ENCODE measurements around the gene USP33. TPM values are rescaled to one million over a fixed set of nuclear protein-coding genes. Genes with fewer than 3 reads are reported as not detected.

The USP33 gene
- total and polyA plus RNA-seq, 10 of the 15 experiments (the other 5 are each of a cell fraction or from before 2014, with no cell fraction given) = 13.1 to 49.9 (median 32.2) TPM

DNA sequence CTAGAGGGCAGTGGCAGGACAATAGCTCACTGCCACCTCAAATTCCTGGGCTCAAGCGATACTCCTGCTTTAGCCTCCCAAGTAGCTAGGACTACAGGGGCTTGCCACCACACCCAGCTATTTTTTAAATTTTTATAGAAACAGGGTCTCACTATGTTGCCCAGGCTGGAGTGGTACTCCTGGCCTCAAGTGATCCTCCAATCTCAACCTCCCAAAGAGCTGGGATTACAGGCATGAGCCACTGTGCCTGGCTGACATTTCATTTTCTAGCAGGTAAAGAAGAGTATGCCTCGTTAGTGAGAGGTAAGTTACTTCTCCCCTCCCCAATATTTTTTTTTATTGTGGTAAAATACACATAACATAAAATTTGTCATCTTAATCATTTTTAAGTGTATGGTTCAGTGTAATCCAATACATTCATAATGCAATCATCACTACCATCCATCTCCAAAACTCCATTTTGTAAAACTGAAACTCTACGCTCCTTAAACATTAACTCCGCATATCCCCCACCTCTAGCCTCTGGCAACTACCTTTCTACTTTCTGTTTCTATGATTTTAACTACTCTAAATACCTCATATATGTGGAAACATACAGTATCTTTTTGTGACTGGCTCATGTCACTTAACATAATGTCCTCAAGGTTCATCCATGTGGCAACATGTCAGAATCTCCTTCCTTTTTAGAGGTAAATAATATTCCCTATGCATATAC lies 99.6 kb downstream of the USP33 start:
- intact Hi-C loops (cut with micrococcal nuclease; ENCODE audit: unreplicated experiment) = no loop called here
- CTCF ChIA-PET = interaction anchor here (0.6 to 1.0 kb wide), 2 partner anchors 9 to 466 kb away, joined by 3 read pairs; no protein-coding TSS in a partner anchor
- BruUV-seq (replicated peaks) = no TSS peak

More for the DNA sequence above, 99.6 kb downstream of the USP33 start:
- Histone ChIP-seq H3K27me3 (replicated peaks in 1 of 2; ENCODE audit: control insufficient read depth in 2 of 2, insufficient read depth in 2 of 2, low read length in 1 of 2) (no peaks in the 10 kb centered on the region), H3K36me3 (ENCODE audit: control insufficient read depth in 2 of 2, insufficient read depth in 2 of 2, low read length in 1 of 2) (no peaks in the 10 kb centered on the region; a peak in 2 of 4 replicates), H3K4me2 (ENCODE audit: control insufficient read depth, insufficient read depth) (no peak overlapping the region), H2AFZ (ENCODE audit: control insufficient read depth, low read depth, low read length) (no peak overlapping the region), H3K9ac (ENCODE audit: control insufficient read depth, insufficient read depth, low read length) (no peak overlapping the region), H3K9me3 (replicated peaks; ENCODE audit: control insufficient read depth, insufficient read depth, low read length) (no peaks in the 10 kb centered on the region), H4K20me1 (ENCODE audit: control insufficient read depth, insufficient read depth) (0 out of 2 replicates have a peak, but pooled peaks cover 4% of the 10 kb centered on the region), H3K4me1 (ENCODE audit: control insufficient read depth, insufficient read depth, low read length) (no peaks in the 10 kb centered on the region), H3K79me2 (ENCODE audit: control insufficient read depth, insufficient read depth, low read length) (peaks cover 56% of the 10 kb centered on the region), H3K27ac (ENCODE audit: control insufficient read depth, insufficient read depth) (no peak overlapping the region), H3K4me3 (no peak overlapping the region)
- DNase-seq (ENCODE audit: low read depth, low spot score) (no peak), FAIRE-seq (no peak), ATAC-seq (no peak)
- TF ChIP-seq NFYB (IDR thresholded peaks at IDR 0.05; ENCODE audit: insufficient read depth, low read depth, low read length) (no peak), PRDM15 (CRISPR knock-in tag; IDR thresholded peaks at IDR 0.05) (no peak), RFX5 (IDR thresholded peaks at IDR 0.05; ENCODE audit: low read depth, low read length) (no peak), ZNF217 (IDR thresholded peaks at IDR 0.05) (no peak), CREB1 (IDR thresholded peaks at IDR 0.05; ENCODE audit: low read depth) (no peak), CHD2 (IDR thresholded peaks at IDR 0.05; ENCODE audit: borderline replicate concordance, low read depth, low read length) (no peak), ZBED1 (IDR thresholded peaks at IDR 0.05; ENCODE audit: borderline replicate concordance) (no peak), SMAD1 (IDR thresholded peaks at IDR 0.05; ENCODE audit: low read depth, partially characterized antibody) (no peak), SREBF1 (IDR thresholded peaks at IDR 0.05; ENCODE audit: low read length) (no peak)
- TF ChIP-seq, protein P1, sequence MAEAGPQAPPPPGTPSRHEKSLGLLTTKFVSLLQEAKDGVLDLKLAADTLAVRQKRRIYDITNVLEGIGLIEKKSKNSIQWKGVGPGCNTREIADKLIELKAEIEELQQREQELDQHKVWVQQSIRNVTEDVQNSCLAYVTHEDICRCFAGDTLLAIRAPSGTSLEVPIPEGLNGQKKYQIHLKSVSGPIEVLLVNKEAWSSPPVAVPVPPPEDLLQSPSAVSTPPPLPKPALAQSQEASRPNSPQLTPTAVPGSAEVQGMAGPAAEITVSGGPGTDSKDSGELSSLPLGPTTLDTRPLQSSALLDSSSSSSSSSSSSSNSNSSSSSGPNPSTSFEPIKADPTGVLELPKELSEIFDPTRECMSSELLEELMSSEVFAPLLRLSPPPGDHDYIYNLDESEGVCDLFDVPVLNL (IDR thresholded peaks at IDR 0.05; ENCODE audit: low read depth, low read length) = no peak
- ChIA-PET SMC1A (ENCODE audit: uncharacterized antibody, unreplicated experiment) (interaction anchor here (1.3 to 2.1 kb wide), 3 partner anchors 8 to 12 kb away, joined by 3 to 6 read pairs (median 4); no protein-coding TSS in a partner anchor), POLR2A (interaction anchor here (1.0 kb wide), 1 partner anchor 12 kb away, joined by 7 read pairs; no protein-coding TSS in a partner anchor), RAD21 (ENCODE audit: unreplicated experiment) (no interaction called here)
- in situ Hi-C loops (cut with MboI) = no loop called here
- 75% methylated on average over 4 of the region's 4 CpGs for WGBS (ENCODE audit: insufficient coverage, insufficient replicate concordance, low lambda C conversion rate, missing lambda C conversion rate)

All from GM12878 (cell line).